Trophoblast cell (in vitro differentiated cells and primary cell): ENCODE data around the gene LDLRAD3.

Source experiments
- DNase-seq, 2 donors: peaks; one replicate each; pipeline ENCODE4 v3.0.0-alpha.2; 2016
- H2AFZ ChIP-seq: 2 replicates; pipeline ENCODE4 v1.6.1; 2013; ENCODE audit warnings: low read length, moderate library complexity, mild to moderate bottlenecking; ENCODE audit not compliant: insufficient read depth, poor library complexity
- H2AK5ac ChIP-seq: 2 replicates; pipeline ENCODE4 v1.6.1; 2013; ENCODE audit warnings: mild to moderate bottlenecking, low read length
- H2BK120ac ChIP-seq: 2 replicates; pipeline ENCODE4 v1.6.1; 2013; ENCODE audit warnings: low read length, mild to moderate bottlenecking, moderate library complexity; ENCODE audit not compliant: insufficient read depth, poor library complexity
- H2BK12ac ChIP-seq: 2 replicates; pipeline ENCODE4 v1.6.1; 2013; ENCODE audit warnings: mild to moderate bottlenecking, low read length, moderate library complexity
- H2BK5ac ChIP-seq: 2 replicates; pipeline ENCODE4 v1.6.1; 2013; ENCODE audit warnings: low read length, low read depth, moderate library complexity, mild to moderate bottlenecking; ENCODE audit not compliant: poor library complexity
- H3K14ac ChIP-seq: 2 replicates; pipeline ENCODE4 v1.6.1; 2013; ENCODE audit warnings: mild to moderate bottlenecking, low read length
- H3K18ac ChIP-seq: 2 replicates; pipeline ENCODE4 v1.6.1; 2013; ENCODE audit warnings: mild to moderate bottlenecking, low read length
- H3K23ac ChIP-seq: 2 replicates; pipeline ENCODE4 v1.6.1; 2013; ENCODE audit warnings: low read length
- H3K27ac ChIP-seq: 2 replicates; pipeline ENCODE4 v1.5.1; 2013; ENCODE audit warnings: low read depth, mild to moderate bottlenecking, inconsistent platforms, low read length, moderate library complexity
- H3K27me3 ChIP-seq: 2 replicates; pipeline ENCODE4 v1.6.1; 2013; ENCODE audit warnings: inconsistent platforms, mild to moderate bottlenecking, low read length, moderate library complexity; ENCODE audit not compliant: insufficient read depth
- H3K36me3 ChIP-seq, 2 experiments: 1 replicate in 1 of 2; 2 replicates in 1 of 2; pipeline ENCODE4 v1.6.1; 2013; ENCODE audit warnings: low read length in 2 of 2, mild to moderate bottlenecking in 2 of 2, moderate library complexity in 1 of 2; ENCODE audit not compliant: insufficient read depth in 2 of 2, control insufficient read depth in 1 of 2
- H3K4ac ChIP-seq: 2 replicates; pipeline ENCODE4 v1.6.1; 2013; ENCODE audit warnings: low read depth, mild to moderate bottlenecking, low read length, moderate library complexity
- H3K4me1 ChIP-seq, 2 experiments: 1 replicate in 1 of 2; 2 replicates in 1 of 2; pipeline ENCODE4 v1.6.1; 2013; ENCODE audit warnings: low read length in 2 of 2, mild to moderate bottlenecking in 2 of 2, moderate library complexity in 1 of 2; ENCODE audit not compliant: insufficient read depth in 2 of 2, control insufficient read depth in 1 of 2
- H3K4me2 ChIP-seq: 2 replicates; pipeline ENCODE4 v1.6.1; 2013; ENCODE audit warnings: inconsistent platforms, mild to moderate bottlenecking, low read length, moderate library complexity
- H3K4me3 ChIP-seq: 2 replicates; pipeline ENCODE4 v1.5.1; 2013; ENCODE audit warnings: mild to moderate bottlenecking, low read depth, low read length, inconsistent platforms
- H3K79me1 ChIP-seq: one replicate; pipeline ENCODE4 v1.6.1; 2013; ENCODE audit warnings: low read length
- H3K79me2 ChIP-seq: 2 replicates; pipeline ENCODE4 v1.6.1; 2013; ENCODE audit warnings: low read length, mild to moderate bottlenecking; ENCODE audit not compliant: control insufficient read depth, insufficient read depth, poor library complexity
- H3K9ac ChIP-seq: 2 replicates; pipeline ENCODE4 v1.6.1; 2013; ENCODE audit warnings: mild to moderate bottlenecking, low read length
- H3K9me3 ChIP-seq: 2 replicates; pipeline ENCODE4 v1.6.1; 2013; ENCODE audit warnings: low read depth, mild to moderate bottlenecking, control low read depth, inconsistent platforms, low read length; ENCODE audit not compliant: insufficient read depth
- H4K12ac ChIP-seq: 2 replicates; pipeline ENCODE4 v1.6.1; 2013; ENCODE audit warnings: low read depth, mild to moderate bottlenecking, low read length, moderate library complexity
- H4K8ac ChIP-seq: 2 replicates; pipeline ENCODE4 v1.6.1; 2013; ENCODE audit warnings: low read depth, mild to moderate bottlenecking, low read length, moderate library complexity
- H4K91ac ChIP-seq: one replicate; pipeline ENCODE4 v1.6.1; 2013; ENCODE audit warnings: low read depth, mild to moderate bottlenecking, low read length, moderate library complexity
- WGBS: extraction: QIAGEN DNeasy Blood & Tissue Kit; methylation state at CpG from one replicate; pipeline ENCODE4 v1.1.7; 2013; ENCODE audit warnings: missing lambda C conversion rate; ENCODE audit not compliant: insufficient read length, insufficient coverage; ENCODE audit errors: extremely low coverage; 5-methylcytosine and 5-hydroxymethylcytosine counted together

LDLRAD3 gene

GRCh38 chr11:36130401-36130800 lies 186.5 kb downstream of the LDLRAD3 start:
- Histone ChIP-seq H2BK5ac (no peak overlapping the region), H4K91ac (no peak overlapping the region), H3K9ac (no peak overlapping the region), H4K12ac (no peak overlapping the region), H3K27me3 (no peaks in the 10 kb centered on the region), H2AK5ac (no peak overlapping the region), H3K14ac (no peak overlapping the region), H3K4me3 (no peak overlapping the region), H3K4ac (no peak overlapping the region), H3K4me2 (no peak overlapping the region), H3K9me3 (no peaks in the 10 kb centered on the region), H3K4me1 (peaks cover 7 to 12% of the 10 kb centered on the region in 2 experiments), H3K79me2 (no peaks in the 10 kb centered on the region), H3K18ac (no peak overlapping the region), H3K36me3 (no peaks in the 10 kb centered on the region), H2BK12ac (no peak overlapping the region), H3K27ac (no peak overlapping the region), H3K23ac (no peak overlapping the region), H2BK120ac (no peak overlapping the region), H3K79me1 (peaks cover 6% of the 10 kb centered on the region), H4K8ac (no peak overlapping the region), H2AFZ (no peak overlapping the region)
- DNase-seq: no peak
- WGBS: no CpG with 5 or more reads among the region's 8 CpGs

GRCh38 chr11:36131721-36132397 lies 188.0 kb downstream of the LDLRAD3 start:
- Histone ChIP-seq H2AK5ac (no peak overlapping the region), H3K4me1 (peaks cover 7 to 14% of the 10 kb centered on the region in 2 experiments), H3K4me2 (no peak overlapping the region), H4K91ac (no peak overlapping the region), H3K4ac (no peak overlapping the region), H3K27me3 (no peaks in the 10 kb centered on the region), H3K27ac (no peak overlapping the region), H4K8ac (no peak overlapping the region), H3K18ac (no peak overlapping the region), H4K12ac (no peak overlapping the region), H3K36me3 (no peaks in the 10 kb centered on the region), H3K79me1 (peaks cover 9% of the 10 kb centered on the region), H3K79me2 (no peaks in the 10 kb centered on the region), H2AFZ (no peak overlapping the region), H2BK12ac (no peak overlapping the region), H2BK5ac (no peak overlapping the region), H3K4me3 (no peak overlapping the region), H3K23ac (no peak overlapping the region), H3K9ac (no peak overlapping the region), H2BK120ac (no peak overlapping the region), H3K14ac (no peak overlapping the region), H3K9me3 (no peaks in the 10 kb centered on the region)
- WGBS: no CpG with 5 or more reads among the region's 8 CpGs
- DNase-seq: peak in 1 of 2 donors; percentile 37

GRCh38 chr11:36132940-36133339 lies 189.1 kb downstream of the LDLRAD3 start:
- H3K36me3 ChIP-seq: no peaks in the 10 kb centered on the region

GRCh38 chr11:36135076-36135475 lies 191.2 kb downstream of the LDLRAD3 start:
- Histone ChIP-seq H3K14ac (no peak overlapping the region), H3K27ac (peak overlapping the region; percentile 80), H3K9ac (no peak overlapping the region), H3K4ac (no peak overlapping the region), H4K12ac (no peak overlapping the region), H3K36me3 (no peaks in the 10 kb centered on the region), H3K18ac (no peak overlapping the region), H2BK5ac (peak overlapping the region; percentile 37), H2AK5ac (no peak overlapping the region), H2AFZ (no peak overlapping the region), H3K23ac (no peak overlapping the region), H3K4me1 (peaks cover 7 to 14% of the 10 kb centered on the region in 2 experiments), H3K4me3 (no peak overlapping the region), H2BK12ac (no peak overlapping the region), H2BK120ac (peak overlapping the region; percentile 8), H4K8ac (no peak overlapping the region), H4K91ac (peak overlapping the region; percentile 67), H3K79me2 (no peaks in the 10 kb centered on the region), H3K4me2 (peak overlapping the region; percentile 33), H3K9me3 (no peaks in the 10 kb centered on the region), H3K27me3 (no peaks in the 10 kb centered on the region), H3K79me1 (peaks cover 9% of the 10 kb centered on the region)
- no peak for DNase-seq
- WGBS: no CpG with 5 or more reads among the region's 2 CpGs

More at GRCh38 chr11:36132940-36133339, 189.1 kb downstream of the LDLRAD3 start:
- Histone ChIP-seq H3K79me2 (no peaks in the 10 kb centered on the region), H3K9ac (no peak overlapping the region), H2BK12ac (no peak overlapping the region), H3K27me3 (no peaks in the 10 kb centered on the region), H3K23ac (no peak overlapping the region), H4K91ac (no peak overlapping the region), H3K79me1 (peaks cover 9% of the 10 kb centered on the region), H4K12ac (no peak overlapping the region), H3K4ac (no peak overlapping the region), H3K4me3 (no peak overlapping the region), H2BK120ac (no peak overlapping the region), H3K14ac (no peak overlapping the region), H4K8ac (no peak overlapping the region), H3K4me1 (peaks cover 7 to 14% of the 10 kb centered on the region in 2 experiments), H2BK5ac (no peak overlapping the region), H2AFZ (no peak overlapping the region), H3K4me2 (no peak overlapping the region), H2AK5ac (no peak overlapping the region), H3K9me3 (no peaks in the 10 kb centered on the region), H3K18ac (no peak overlapping the region), H3K27ac (no peak overlapping the region)
- no peak for DNase-seq
- WGBS: no CpG with 5 or more reads among the region's 1 CpG
